ENCODE data around the gene METTL8.

METTL8 gene

GRCh38 chr2:171367692-171368091, 66.1 kb downstream of the METTL8 start:
- no peaks in the 10 kb centered on the region for H4K20me1 ChIP-seq (ENCODE audit: insufficient read depth, low read length, poor library complexity, severe bottlenecking)
- peaks cover 12% of the 10 kb centered on the region for H3K9me3 ChIP-seq (ENCODE audit: insufficient read depth, low read depth, low read length)
- peaks cover 16% of the 10 kb centered on the region for H3K4me1 ChIP-seq (ENCODE audit: insufficient read depth, low read length, poor library complexity, severe bottlenecking)
- H3K9ac ChIP-seq (ENCODE audit: low read depth, low read length, poor library complexity, severe bottlenecking): no peak overlapping the region
- TF ChIP-seq EZH2phosphoT487 (IDR thresholded peaks at IDR 0.05; ENCODE audit: borderline replicate concordance): no peak
- TF ChIP-seq, protein P1, sequence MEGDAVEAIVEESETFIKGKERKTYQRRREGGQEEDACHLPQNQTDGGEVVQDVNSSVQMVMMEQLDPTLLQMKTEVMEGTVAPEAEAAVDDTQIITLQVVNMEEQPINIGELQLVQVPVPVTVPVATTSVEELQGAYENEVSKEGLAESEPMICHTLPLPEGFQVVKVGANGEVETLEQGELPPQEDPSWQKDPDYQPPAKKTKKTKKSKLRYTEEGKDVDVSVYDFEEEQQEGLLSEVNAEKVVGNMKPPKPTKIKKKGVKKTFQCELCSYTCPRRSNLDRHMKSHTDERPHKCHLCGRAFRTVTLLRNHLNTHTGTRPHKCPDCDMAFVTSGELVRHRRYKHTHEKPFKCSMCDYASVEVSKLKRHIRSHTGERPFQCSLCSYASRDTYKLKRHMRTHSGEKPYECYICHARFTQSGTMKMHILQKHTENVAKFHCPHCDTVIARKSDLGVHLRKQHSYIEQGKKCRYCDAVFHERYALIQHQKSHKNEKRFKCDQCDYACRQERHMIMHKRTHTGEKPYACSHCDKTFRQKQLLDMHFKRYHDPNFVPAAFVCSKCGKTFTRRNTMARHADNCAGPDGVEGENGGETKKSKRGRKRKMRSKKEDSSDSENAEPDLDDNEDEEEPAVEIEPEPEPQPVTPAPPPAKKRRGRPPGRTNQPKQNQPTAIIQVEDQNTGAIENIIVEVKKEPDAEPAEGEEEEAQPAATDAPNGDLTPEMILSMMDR (conservative IDR thresholded peaks at IDR 0.05; ENCODE audit: low read length): no peak
- no peak overlapping the region for H2AFZ ChIP-seq (ENCODE audit: low read length)
- no peaks in the 10 kb centered on the region for H3K27me3 ChIP-seq (ENCODE audit: insufficient read depth, low read length, poor library complexity, severe bottlenecking)
- no peaks in the 10 kb centered on the region for H3K79me2 ChIP-seq (ENCODE audit: insufficient read depth, low read length)
- H3F3A ChIP-seq (ENCODE audit: low read depth): no peaks in the 10 kb centered on the region
- H3K9me2 ChIP-seq (replicated peaks; ENCODE audit: low read depth, low read length): no peaks in the 10 kb centered on the region
- no peak overlapping the region for H3K4me3 ChIP-seq (ENCODE audit: low read length, poor library complexity, severe bottlenecking)
- H3K4me2 ChIP-seq (ENCODE audit: low read depth, low read length, poor library complexity, severe bottlenecking): no peak overlapping the region
- H3K36me3 ChIP-seq (ENCODE audit: insufficient read depth, low read length): no peaks in the 10 kb centered on the region

DNA sequence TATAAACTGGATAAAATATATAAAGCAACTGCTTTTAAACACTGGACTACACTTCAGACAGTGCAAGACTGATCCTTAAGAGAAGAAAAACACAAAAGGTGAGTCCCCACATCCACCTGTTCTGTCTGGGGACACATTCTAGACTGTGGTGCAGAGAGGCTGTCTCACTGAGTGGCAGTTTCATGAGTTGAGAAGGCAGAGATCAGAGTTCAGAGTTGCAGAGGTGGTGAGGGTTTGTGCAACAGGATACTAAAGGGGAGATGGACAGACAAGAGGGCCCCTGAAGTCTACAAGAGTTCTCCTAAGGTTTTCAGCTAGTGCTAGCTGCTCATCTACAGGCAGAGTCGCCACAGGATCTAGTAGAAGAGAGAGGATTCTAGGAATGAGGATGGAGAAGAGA, 68.0 kb downstream of the METTL8 start:
- Histone ChIP-seq H3K9me2 (replicated peaks; ENCODE audit: low read depth, low read length) (no peaks in the 10 kb centered on the region), H3K9ac (ENCODE audit: low read depth, low read length, poor library complexity, severe bottlenecking) (no peak overlapping the region), H3K79me2 (ENCODE audit: insufficient read depth, low read length) (no peaks in the 10 kb centered on the region), H3K4me1 (ENCODE audit: insufficient read depth, low read length, poor library complexity, severe bottlenecking) (peaks cover 32% of the 10 kb centered on the region), H3K4me2 (ENCODE audit: low read depth, low read length, poor library complexity, severe bottlenecking) (no peak overlapping the region), H3K27me3 (ENCODE audit: insufficient read depth, low read length, poor library complexity, severe bottlenecking) (no peaks in the 10 kb centered on the region), H4K20me1 (ENCODE audit: insufficient read depth, low read length, poor library complexity, severe bottlenecking) (no peaks in the 10 kb centered on the region), H3K9me3 (ENCODE audit: insufficient read depth, low read depth, low read length) (peaks cover 12% of the 10 kb centered on the region), H3K36me3 (ENCODE audit: insufficient read depth, low read length) (no peaks in the 10 kb centered on the region), H2AFZ (ENCODE audit: low read length) (no peak overlapping the region), H3F3A (ENCODE audit: low read depth) (no peaks in the 10 kb centered on the region), H3K4me3 (ENCODE audit: low read length, poor library complexity, severe bottlenecking) (no peak overlapping the region)
- TF ChIP-seq, protein P1 (conservative IDR thresholded peaks at IDR 0.05; ENCODE audit: low read length): no peak
- no peak for TF ChIP-seq EZH2phosphoT487 (IDR thresholded peaks at IDR 0.05; ENCODE audit: borderline replicate concordance)

DNA sequence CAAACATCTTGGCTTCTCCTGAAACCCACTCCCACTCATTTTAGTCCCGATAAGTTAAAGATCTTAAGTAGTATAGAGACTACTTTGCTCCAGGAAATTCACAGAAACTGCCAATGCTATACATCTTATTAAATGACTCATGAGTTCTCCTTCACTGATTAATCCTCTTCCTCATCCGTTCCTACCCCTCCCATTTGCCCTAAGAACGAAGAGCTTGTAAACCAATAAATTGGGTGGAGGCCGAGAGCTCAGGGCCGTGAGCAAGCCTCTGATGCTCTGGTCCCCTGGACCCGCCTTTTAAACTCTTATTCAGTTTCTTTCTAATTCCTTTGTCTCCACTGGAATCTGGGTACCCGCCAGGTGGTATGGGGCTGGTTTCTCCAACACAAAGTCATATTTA, 68.6 kb downstream of the METTL8 start:
- H4K20me1 ChIP-seq (ENCODE audit: insufficient read depth, low read length, poor library complexity, severe bottlenecking): no peaks in the 10 kb centered on the region
- H3K36me3 ChIP-seq (ENCODE audit: insufficient read depth, low read length): no peaks in the 10 kb centered on the region
- H3K9me2 ChIP-seq (replicated peaks; ENCODE audit: low read depth, low read length): no peaks in the 10 kb centered on the region
- H3K9ac ChIP-seq (ENCODE audit: low read depth, low read length, poor library complexity, severe bottlenecking): no peak overlapping the region
- peaks cover 12% of the 10 kb centered on the region for H3K9me3 ChIP-seq (ENCODE audit: insufficient read depth, low read depth, low read length)
- peaks cover 33% of the 10 kb centered on the region for H3K4me1 ChIP-seq (ENCODE audit: insufficient read depth, low read length, poor library complexity, severe bottlenecking)
- no peak overlapping the region for H3K4me3 ChIP-seq (ENCODE audit: low read length, poor library complexity, severe bottlenecking)
- no peaks in the 10 kb centered on the region for H3F3A ChIP-seq (ENCODE audit: low read depth)
- no peaks in the 10 kb centered on the region for H3K79me2 ChIP-seq (ENCODE audit: insufficient read depth, low read length)
- TF ChIP-seq, protein P1 (conservative IDR thresholded peaks at IDR 0.05; ENCODE audit: low read length): no peak
- TF ChIP-seq EZH2phosphoT487 (IDR thresholded peaks at IDR 0.05; ENCODE audit: borderline replicate concordance): no peak
- no peaks in the 10 kb centered on the region for H3K27me3 ChIP-seq (ENCODE audit: insufficient read depth, low read length, poor library complexity, severe bottlenecking)
- no peak overlapping the region for H3K4me2 ChIP-seq (ENCODE audit: low read depth, low read length, poor library complexity, severe bottlenecking)
- H2AFZ ChIP-seq (ENCODE audit: low read length): no peak overlapping the region
